Measurements from ENCODE around the gene SHPK. TPM values are rescaled to one million over a fixed set of nuclear protein-coding genes. Genes with fewer than 3 reads are reported as not detected.
A peak's percentile ranks its signal among the peaks of the same experiment; 100 is the strongest.

The SHPK gene
- total RNA-seq, 3 donors from 2014 or later: 13.9 to 27.8 (median 19.0) TPM

DNA sequence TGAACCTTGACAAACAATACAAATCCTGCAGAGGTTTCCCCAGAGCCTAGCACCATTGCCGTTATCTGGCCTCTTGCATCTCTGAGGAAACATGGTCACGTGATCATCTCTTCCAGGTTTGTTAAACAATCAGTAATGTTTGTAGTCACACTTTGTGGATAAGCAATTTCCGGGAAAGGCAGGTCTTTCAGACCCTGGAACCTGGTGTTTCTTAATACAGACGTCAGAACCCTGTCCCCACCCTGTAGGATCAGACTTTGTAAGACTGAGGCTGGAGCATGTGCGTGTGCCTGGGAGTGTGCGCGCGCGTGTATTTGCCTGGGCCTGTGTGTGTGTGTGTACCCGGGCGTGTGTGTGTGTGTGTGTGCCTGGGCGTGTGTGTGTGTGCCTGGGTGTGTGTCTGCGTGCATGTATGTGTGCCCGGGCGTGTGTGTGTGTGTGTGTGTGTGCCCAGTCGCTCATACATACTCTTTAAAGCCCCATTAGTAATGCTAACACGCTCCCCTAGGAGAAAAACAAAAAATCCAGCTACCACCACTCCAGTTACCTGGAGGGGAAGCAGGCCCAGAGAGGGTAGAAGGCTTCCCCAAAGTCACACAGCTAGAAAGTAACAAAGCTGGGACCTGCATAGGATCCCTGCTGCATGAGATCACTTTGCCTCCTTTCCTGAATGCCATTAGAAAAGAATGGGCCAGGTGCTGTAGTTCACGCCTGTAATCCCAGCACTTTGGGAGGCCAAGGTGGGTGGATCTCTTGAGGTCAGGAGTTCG is 5.9 kb upstream of the SHPK start:
- Histone ChIP-seq H3K4me1 (ENCODE audit: low read depth) (no peaks in the 10 kb centered on the region), H3K9me3 (no peaks in the 10 kb centered on the region), H3K4me3 (no peak overlapping the region), H3K36me3 (ENCODE audit: low read depth) (no peaks in the 10 kb centered on the region)
- DNase-seq (no peak), ATAC-seq (no peak)
- intact Hi-C loops (cut with DNase I, micrococcal nuclease): no loop called here
- TF ChIP-seq, protein P1, sequence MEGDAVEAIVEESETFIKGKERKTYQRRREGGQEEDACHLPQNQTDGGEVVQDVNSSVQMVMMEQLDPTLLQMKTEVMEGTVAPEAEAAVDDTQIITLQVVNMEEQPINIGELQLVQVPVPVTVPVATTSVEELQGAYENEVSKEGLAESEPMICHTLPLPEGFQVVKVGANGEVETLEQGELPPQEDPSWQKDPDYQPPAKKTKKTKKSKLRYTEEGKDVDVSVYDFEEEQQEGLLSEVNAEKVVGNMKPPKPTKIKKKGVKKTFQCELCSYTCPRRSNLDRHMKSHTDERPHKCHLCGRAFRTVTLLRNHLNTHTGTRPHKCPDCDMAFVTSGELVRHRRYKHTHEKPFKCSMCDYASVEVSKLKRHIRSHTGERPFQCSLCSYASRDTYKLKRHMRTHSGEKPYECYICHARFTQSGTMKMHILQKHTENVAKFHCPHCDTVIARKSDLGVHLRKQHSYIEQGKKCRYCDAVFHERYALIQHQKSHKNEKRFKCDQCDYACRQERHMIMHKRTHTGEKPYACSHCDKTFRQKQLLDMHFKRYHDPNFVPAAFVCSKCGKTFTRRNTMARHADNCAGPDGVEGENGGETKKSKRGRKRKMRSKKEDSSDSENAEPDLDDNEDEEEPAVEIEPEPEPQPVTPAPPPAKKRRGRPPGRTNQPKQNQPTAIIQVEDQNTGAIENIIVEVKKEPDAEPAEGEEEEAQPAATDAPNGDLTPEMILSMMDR (IDR thresholded peaks at IDR 0.05): no peak

DNA sequence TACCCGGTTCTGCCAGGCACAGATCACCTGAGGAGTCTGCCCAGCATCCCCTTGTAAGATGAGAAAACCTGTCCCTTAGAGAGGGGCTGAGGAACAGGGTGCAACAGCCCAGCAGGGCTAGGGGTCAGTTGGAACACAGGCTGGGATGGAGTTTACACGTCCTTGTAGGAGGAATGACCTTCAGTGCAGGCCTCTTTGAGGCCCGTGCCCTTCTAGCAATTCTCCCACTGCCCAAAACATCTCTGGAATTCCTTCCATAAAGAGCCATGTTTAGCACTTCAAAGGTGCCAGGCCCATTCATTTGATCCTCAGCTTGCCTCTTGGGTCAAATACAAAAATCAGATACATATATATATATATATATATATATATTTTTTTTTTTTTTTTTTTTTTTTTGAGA is 5.0 kb upstream of the SHPK start:
- intact Hi-C loops (cut with DNase I, micrococcal nuclease): no loop called here
- Histone ChIP-seq H3K9me3 (no peaks in the 10 kb centered on the region), H3K4me3 (no peak overlapping the region), H3K36me3 (ENCODE audit: low read depth) (no peaks in the 10 kb centered on the region), H3K4me1 (ENCODE audit: low read depth) (no peaks in the 10 kb centered on the region)
- ATAC-seq: no peak
- DNase-seq: peak in 1 of 3 donors; percentile 4
- TF ChIP-seq, protein P1 (IDR thresholded peaks at IDR 0.05): no peak

DNA sequence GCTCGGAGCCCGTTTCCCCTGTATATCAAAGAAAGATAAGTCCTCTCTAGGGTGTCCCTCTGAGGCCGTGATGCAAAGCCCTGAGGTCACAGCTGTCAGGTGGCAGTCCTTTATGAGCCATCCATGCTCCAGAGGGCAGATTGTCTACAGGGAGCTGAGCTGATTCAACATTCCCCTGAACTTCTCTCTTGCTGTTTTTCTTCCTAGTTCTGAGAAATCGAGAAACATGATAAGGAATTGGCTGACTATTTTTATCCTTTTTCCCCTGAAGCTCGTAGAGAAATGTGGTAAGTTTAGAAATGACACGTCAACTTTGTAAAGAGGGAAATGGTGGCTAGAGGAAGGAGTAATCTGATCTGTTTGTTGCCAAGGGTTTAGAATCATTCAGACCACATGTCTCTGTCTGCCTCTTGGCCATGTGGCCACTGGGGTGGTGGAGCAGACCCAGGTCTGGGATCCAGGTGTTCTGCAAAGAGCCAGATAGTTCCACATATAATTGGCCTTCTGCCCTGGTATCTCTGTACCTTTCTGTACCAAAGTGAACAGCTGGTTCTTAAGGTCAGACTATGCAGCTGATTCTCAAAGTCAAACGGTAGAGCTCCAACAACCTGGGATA is 4.0 kb upstream of the SHPK start:
- no peaks in the 10 kb centered on the region for H3K9me3 ChIP-seq
- DNase-seq (peak in 1 of 3 donors; percentile 24), ATAC-seq (no peak)
- H3K4me3 ChIP-seq: no peak overlapping the region
- intact Hi-C loops (cut with DNase I, micrococcal nuclease): no loop called here
- peaks cover 3% of the 10 kb centered on the region for H3K4me1 ChIP-seq (ENCODE audit: low read depth)
- TF ChIP-seq, protein P1 (IDR thresholded peaks at IDR 0.05): no peak
- no peaks in the 10 kb centered on the region for H3K36me3 ChIP-seq (ENCODE audit: low read depth)

DNA sequence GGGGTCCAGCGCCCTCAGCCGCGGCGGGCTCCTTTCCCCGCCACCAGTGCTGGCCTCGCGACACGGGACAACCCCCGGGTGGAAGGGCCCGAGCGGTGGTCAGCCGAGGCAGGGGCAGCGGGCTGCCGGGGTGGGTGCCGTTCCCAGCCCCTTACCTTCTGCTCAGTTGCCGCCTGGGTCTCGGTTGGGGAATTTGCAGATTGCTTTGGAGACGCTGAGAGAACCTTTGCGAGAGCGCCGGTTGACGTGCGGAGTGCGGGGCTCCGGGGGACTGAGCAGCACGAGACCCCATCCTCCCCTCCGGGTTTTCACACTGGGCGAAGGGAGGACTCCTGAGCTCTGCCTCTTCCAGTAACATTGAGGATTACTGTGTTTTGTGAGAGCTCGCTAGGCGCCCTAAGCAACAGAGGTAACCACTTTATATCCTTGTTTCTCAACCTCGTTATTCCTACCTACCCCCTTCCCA is 891 bp upstream of the SHPK start:
- Histone ChIP-seq H3K4me1 (ENCODE audit: low read depth) (peaks cover 9% of the 10 kb centered on the region), H3K4me3 (peak overlapping the region; percentile 72), H3K9me3 (no peaks in the 10 kb centered on the region), H3K36me3 (ENCODE audit: low read depth) (no peaks in the 10 kb centered on the region)
- intact Hi-C loops (cut with DNase I, micrococcal nuclease): no loop called here
- DNase-seq: no peak
- TF ChIP-seq, protein P1 (IDR thresholded peaks at IDR 0.05): no peak
- ATAC-seq: no peak

DNA sequence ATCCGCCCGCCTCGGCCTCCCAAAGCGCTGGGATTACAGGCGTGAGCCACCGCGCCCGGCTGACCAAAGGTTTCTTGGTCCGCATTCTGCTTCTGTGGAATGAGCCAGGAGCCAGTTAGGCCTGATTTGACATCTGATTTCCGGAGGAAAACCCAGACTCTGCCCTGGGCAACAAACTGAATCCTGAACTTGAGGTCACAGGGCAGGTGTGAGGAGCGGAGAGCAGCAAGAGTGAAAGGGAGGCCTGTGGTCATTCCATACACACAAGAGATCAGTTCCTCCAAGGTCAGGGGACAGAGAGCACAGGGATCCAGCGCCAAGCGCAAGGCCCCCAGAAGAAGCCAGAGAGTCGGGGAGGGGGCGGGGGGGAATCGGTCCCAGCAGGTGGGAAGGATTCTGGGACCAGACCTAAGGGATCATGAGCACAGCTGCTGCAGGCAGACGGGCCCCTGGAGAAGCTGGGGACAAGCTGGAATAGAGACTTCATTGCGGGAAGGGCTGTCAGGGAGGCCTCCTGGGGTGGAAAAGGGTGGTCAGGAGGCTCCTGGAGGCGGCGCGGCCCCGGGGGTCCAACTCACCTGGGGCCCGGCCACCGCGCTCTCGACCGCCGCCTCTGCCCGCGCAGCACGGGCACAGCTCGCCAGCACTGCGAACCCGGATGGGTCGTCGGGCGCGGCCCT is 436 bp downstream of the SHPK start:
- H3K4me3 ChIP-seq: peak overlapping the region; percentile 72
- peaks cover 9% of the 10 kb centered on the region for H3K4me1 ChIP-seq (ENCODE audit: low read depth)
- H3K9me3 ChIP-seq: no peaks in the 10 kb centered on the region
- peak in 2 of 3 donors; percentile 57 to 73 for DNase-seq
- peak; percentile 51 for ATAC-seq
- H3K36me3 ChIP-seq (ENCODE audit: low read depth): no peaks in the 10 kb centered on the region
- intact Hi-C loops (cut with DNase I, micrococcal nuclease): no loop called here
- TF ChIP-seq, protein P1 (IDR thresholded peaks at IDR 0.05): no peak

Data from mucosa of descending colon (tissue), 3 donors.